ENCODE data around the gene RNF144B. TPM values are rescaled to one million over a fixed set of nuclear protein-coding genes. Genes with fewer than 3 reads are reported as not detected.
A peak's percentile ranks its signal among the peaks of the same experiment; 100 is the strongest.

Gene RNF144B
- total and polyA plus RNA-seq, 8 donors = 1.7 to 18.7 (median 6.1) TPM

DNA sequence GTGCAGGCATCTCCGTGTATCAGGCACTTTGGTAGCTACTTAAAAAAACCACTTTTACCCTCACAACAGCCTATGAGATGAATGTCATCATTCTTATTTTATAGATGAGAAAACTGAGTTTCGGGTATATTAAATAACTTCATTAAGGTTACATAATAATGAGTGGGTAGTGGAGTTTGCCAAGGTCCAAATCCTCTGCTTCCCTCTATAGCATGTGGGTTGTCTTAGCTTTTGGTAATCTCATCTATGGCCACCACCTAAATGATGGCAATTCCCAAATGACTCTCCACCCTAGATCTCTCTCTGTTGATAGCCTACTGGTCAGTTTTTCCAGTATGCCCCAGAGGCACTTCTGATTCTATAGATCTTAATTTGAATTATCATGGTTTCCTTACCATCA lies 3.7 kb upstream of the RNF144B start:
- TF ChIP-seq CTCF (IDR thresholded peaks at IDR 0.05) = no peak
- ATAC-seq = no peak
- no peaks in the 10 kb centered on the region for H3K36me3 ChIP-seq
- no peaks in the 10 kb centered on the region for H3K27me3 ChIP-seq
- no peak overlapping the region for H3K4me3 ChIP-seq
- intact Hi-C loops (cut with DNase I) = no loop called here
- no peak for DNase-seq
- no peak for FAIRE-seq
- no peaks in the 10 kb centered on the region for H3K9me3 ChIP-seq
- peaks cover 0 to 8% (median 7%) of the 10 kb centered on the region in 3 donors for H3K4me1 ChIP-seq
- H3K27ac ChIP-seq = no peak overlapping the region
- WGBS, 2 donors = 87 to 96% methylated on average over 2 of the region's 2 CpGs

GRCh38 chr6:18384621-18385020 lies 2.5 kb upstream of the RNF144B start:
- no peaks in the 10 kb centered on the region for H3K36me3 ChIP-seq
- no peaks in the 10 kb centered on the region for H3K27me3 ChIP-seq
- FAIRE-seq (no peak), ATAC-seq (no peak), DNase-seq (no peak)
- no peak overlapping the region for H3K4me3 ChIP-seq
- H3K27ac ChIP-seq = no peak overlapping the region
- no peak for TF ChIP-seq CTCF (IDR thresholded peaks at IDR 0.05)
- 29 to 46% methylated on average over 4 of the region's 4 CpGs for WGBS, 2 donors
- no peaks in the 10 kb centered on the region for H3K9me3 ChIP-seq
- peaks cover 10 to 14% (median 11%) of the 10 kb centered on the region in 3 donors for H3K4me1 ChIP-seq
- intact Hi-C loops (cut with DNase I) = no loop called here

DNA sequence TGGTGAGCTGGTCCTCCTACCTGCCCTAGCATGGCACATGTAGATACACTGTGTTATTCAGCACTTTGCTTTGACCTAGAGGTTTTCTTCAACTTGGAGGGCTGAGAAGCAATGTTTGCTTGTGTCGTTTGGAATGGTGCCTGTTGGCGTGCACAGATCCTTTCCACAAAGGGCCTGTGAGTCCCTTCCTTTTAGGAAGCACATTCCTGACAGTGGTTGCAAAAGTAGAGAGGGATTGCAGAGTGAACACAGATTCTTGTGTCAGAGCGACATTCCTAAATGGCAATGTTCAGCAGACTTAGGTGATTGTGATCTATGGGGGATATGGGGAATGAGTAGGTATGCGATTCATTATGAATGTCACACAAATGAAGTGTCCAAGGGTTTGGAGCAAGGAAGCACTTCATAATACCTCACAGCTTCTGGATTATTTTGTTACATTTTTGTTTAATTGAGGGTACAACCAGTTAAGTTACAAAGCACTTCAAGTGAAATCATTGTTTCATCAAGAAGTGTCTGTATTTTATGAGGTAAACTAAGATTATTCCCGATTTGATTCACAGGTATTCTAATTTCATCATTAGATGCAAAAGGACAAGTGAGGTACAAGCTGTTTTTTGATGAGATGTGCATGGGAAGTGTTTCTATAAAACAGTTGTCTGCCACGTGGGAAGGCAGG lies 713 bp upstream of the RNF144B start:
- no peaks in the 10 kb centered on the region for H3K36me3 ChIP-seq
- FAIRE-seq (no peak), DNase-seq (peak in 1 of 6 donors; percentile 22), ATAC-seq (peak in 1 of 4 donors; percentile 3)
- no peak for TF ChIP-seq CTCF (IDR thresholded peaks at IDR 0.05)
- H3K27me3 ChIP-seq = no peaks in the 10 kb centered on the region
- 20 to 23% methylated on average over 6 of the region's 6 CpGs for WGBS, 2 donors
- peak overlapping the region; percentile 36 to 88 (median 78) for H3K27ac ChIP-seq
- H3K9me3 ChIP-seq = no peaks in the 10 kb centered on the region
- intact Hi-C loops (cut with DNase I) = no loop called here
- H3K4me1 ChIP-seq = peaks cover 18 to 29% (median 25%) of the 10 kb centered on the region in 3 donors
- H3K4me3 ChIP-seq = peak overlapping the region in 2 of 4 donors; percentile 43 to 60

GRCh38 chr6:18388271-18388670 lies 1.1 kb downstream of the RNF144B start:
- 3 to 4% methylated on average over 3 of the region's 3 CpGs for WGBS, 2 donors
- no peak for FAIRE-seq

More at GRCh38 chr6:18388271-18388670, 1.1 kb downstream of the RNF144B start:
- no peaks in the 10 kb centered on the region for H3K27me3 ChIP-seq
- H3K4me1 ChIP-seq = peaks cover 18 to 30% (median 26%) of the 10 kb centered on the region in 3 donors
- peak overlapping the region; percentile 43 to 60 (median 50) for H3K4me3 ChIP-seq
- H3K9me3 ChIP-seq = no peaks in the 10 kb centered on the region
- intact Hi-C loops (cut with DNase I) = no loop called here
- H3K36me3 ChIP-seq = no peaks in the 10 kb centered on the region
- no peak for ATAC-seq
- no peak for TF ChIP-seq CTCF (IDR thresholded peaks at IDR 0.05)
- DNase-seq = no peak
- peak overlapping the region; percentile 20 to 88 (median 60) for H3K27ac ChIP-seq

All from pancreas (tissue), 10 donors.